ENCODE results near the gene MUSK. TPM values are rescaled to one million over a fixed set of nuclear protein-coding genes. Genes with fewer than 3 reads are reported as not detected.

Gene MUSK
- total RNA-seq, 1 experiment from 2014 or later = not detected

DNA sequence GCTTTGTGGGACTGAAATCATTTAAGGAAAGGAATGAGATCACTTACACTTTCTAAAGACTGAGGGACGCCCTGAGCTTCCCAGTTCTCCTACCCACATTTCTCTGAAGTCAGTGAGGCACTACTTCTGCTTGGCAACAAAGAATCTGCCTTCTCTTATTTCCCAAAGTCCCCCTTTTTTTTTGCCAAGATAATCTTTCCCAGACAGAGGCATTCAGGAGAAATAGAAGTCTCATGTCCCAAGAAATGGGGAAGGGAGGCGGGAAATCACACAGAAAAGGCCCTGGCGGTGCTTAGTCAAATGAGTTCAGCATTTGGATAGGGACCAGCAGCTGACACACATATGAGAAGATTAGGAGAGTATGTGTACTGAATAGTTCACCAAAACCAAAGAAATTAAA is 159.7 kb downstream of the MUSK start:
- Histone ChIP-seq H3K9me2 (replicated peaks; ENCODE audit: low read length) (no peaks in the 10 kb centered on the region), H3K4me1 (ENCODE audit: insufficient read depth, low read length) (0 out of 2 replicates have a peak, but pooled peaks cover 6% of the 10 kb centered on the region), H3K4me2 (ENCODE audit: low read length) (no peak overlapping the region), H3K36me3 (ENCODE audit: low read depth, low read length) (no peaks in the 10 kb centered on the region), H3K27me3 (ENCODE audit: low read length) (no peaks in the 10 kb centered on the region), H3K4me3 (ENCODE audit: low read length) (no peak overlapping the region), H2AFZ (ENCODE audit: low read length) (no peak overlapping the region), H3K9me3 (ENCODE audit: low read length) (no peaks in the 10 kb centered on the region), H3F3A (ENCODE audit: low read length, unreplicated experiment) (no peaks in the 10 kb centered on the region), H3K79me2 (ENCODE audit: low read length) (no peaks in the 10 kb centered on the region), H3K27ac (ENCODE audit: low read length) (no peak overlapping the region), H4K20me1 (ENCODE audit: low read length) (no peaks in the 10 kb centered on the region), H3K9ac (ENCODE audit: low read length) (no peak overlapping the region)
- CTCF ChIA-PET = no interaction called here
- POLR2A ChIA-PET (ENCODE audit: unreplicated experiment) = no interaction called here
- no peak for ATAC-seq
- DNase-seq = no peak
- no TSS peak for BruUV-seq (replicated peaks)
- TF ChIP-seq EZH2phosphoT487 (IDR thresholded peaks at IDR 0.05; ENCODE audit: borderline replicate concordance, low read length) = no peak
- TF ChIP-seq, protein P1, sequence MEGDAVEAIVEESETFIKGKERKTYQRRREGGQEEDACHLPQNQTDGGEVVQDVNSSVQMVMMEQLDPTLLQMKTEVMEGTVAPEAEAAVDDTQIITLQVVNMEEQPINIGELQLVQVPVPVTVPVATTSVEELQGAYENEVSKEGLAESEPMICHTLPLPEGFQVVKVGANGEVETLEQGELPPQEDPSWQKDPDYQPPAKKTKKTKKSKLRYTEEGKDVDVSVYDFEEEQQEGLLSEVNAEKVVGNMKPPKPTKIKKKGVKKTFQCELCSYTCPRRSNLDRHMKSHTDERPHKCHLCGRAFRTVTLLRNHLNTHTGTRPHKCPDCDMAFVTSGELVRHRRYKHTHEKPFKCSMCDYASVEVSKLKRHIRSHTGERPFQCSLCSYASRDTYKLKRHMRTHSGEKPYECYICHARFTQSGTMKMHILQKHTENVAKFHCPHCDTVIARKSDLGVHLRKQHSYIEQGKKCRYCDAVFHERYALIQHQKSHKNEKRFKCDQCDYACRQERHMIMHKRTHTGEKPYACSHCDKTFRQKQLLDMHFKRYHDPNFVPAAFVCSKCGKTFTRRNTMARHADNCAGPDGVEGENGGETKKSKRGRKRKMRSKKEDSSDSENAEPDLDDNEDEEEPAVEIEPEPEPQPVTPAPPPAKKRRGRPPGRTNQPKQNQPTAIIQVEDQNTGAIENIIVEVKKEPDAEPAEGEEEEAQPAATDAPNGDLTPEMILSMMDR (conservative IDR thresholded peaks at IDR 0.05; ENCODE audit: low read depth, low read length) = no peak
- no peak for TF ChIP-seq EZH2 (IDR thresholded peaks at IDR 0.05; ENCODE audit: low read length, unreplicated experiment)
- intact Hi-C loops (cut with micrococcal nuclease) = no loop called here

- Histone ChIP-seq H3K79me2 (ENCODE audit: low read length) (no peaks in the 10 kb centered on the region), H3K27me3 (ENCODE audit: low read length) (no peaks in the 10 kb centered on the region), H3K9me2 (replicated peaks; ENCODE audit: low read length) (no peaks in the 10 kb centered on the region), H4K20me1 (ENCODE audit: low read length) (no peaks in the 10 kb centered on the region), H2AFZ (ENCODE audit: low read length) (no peak overlapping the region), H3K4me2 (ENCODE audit: low read length) (no peak overlapping the region), H3K4me3 (ENCODE audit: low read length) (no peak overlapping the region), H3K9me3 (ENCODE audit: low read length) (no peaks in the 10 kb centered on the region), H3K27ac (ENCODE audit: low read length) (no peak overlapping the region), H3K9ac (ENCODE audit: low read length) (no peak overlapping the region), H3K4me1 (ENCODE audit: insufficient read depth, low read length) (peaks cover 16% of the 10 kb centered on the region), H3F3A (ENCODE audit: low read length, unreplicated experiment) (no peaks in the 10 kb centered on the region), H3K36me3 (ENCODE audit: low read depth, low read length) (no peaks in the 10 kb centered on the region)
- POLR2A ChIA-PET (ENCODE audit: unreplicated experiment) = no interaction called here
- CTCF ChIA-PET = no interaction called here
- DNase-seq (no peak), ATAC-seq (no peak)
- TF ChIP-seq, protein P1 (conservative IDR thresholded peaks at IDR 0.05; ENCODE audit: low read depth, low read length) = no peak
- TF ChIP-seq EZH2phosphoT487 (IDR thresholded peaks at IDR 0.05; ENCODE audit: borderline replicate concordance, low read length) (no peak), EZH2 (IDR thresholded peaks at IDR 0.05; ENCODE audit: low read length, unreplicated experiment) (no peak)
- BruUV-seq (replicated peaks) = no TSS peak
- intact Hi-C loops (cut with micrococcal nuclease) = no loop called here
Observed at GRCh38 chr9:110830495-110830894, 161.9 kb downstream of the MUSK start.

DNA sequence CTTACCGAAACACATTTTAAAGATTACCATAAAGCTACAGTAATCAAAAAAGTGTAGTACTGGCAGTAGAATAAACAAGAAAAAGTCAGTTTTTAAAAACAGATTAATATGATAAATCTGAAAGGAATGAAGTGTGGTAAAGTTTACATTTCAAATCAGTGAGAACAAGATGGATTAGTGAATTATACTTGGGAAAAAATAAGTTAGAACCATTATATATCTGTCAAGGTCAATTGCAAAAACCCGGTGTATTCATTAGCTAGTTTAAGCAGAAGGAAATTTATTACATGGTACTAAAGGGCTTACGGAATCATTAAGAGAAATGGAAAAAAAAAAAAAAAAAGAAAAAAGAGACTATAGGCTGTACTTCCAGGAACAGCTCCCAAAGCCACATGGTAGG is 164.3 kb downstream of the MUSK start:
- Histone ChIP-seq H3K27me3 (ENCODE audit: low read length) (no peaks in the 10 kb centered on the region), H2AFZ (ENCODE audit: low read length) (no peak overlapping the region), H3K4me3 (ENCODE audit: low read length) (no peak overlapping the region), H3K9me2 (replicated peaks; ENCODE audit: low read length) (no peaks in the 10 kb centered on the region), H3K4me2 (ENCODE audit: low read length) (no peak overlapping the region), H3F3A (ENCODE audit: low read length, unreplicated experiment) (no peaks in the 10 kb centered on the region), H3K9ac (ENCODE audit: low read length) (no peak overlapping the region), H3K27ac (ENCODE audit: low read length) (no peak overlapping the region), H3K79me2 (ENCODE audit: low read length) (no peaks in the 10 kb centered on the region), H3K9me3 (ENCODE audit: low read length) (no peaks in the 10 kb centered on the region), H3K4me1 (ENCODE audit: insufficient read depth, low read length) (peaks cover 27% of the 10 kb centered on the region), H3K36me3 (ENCODE audit: low read depth, low read length) (no peaks in the 10 kb centered on the region), H4K20me1 (ENCODE audit: low read length) (no peaks in the 10 kb centered on the region)
- no peak for ATAC-seq
- TF ChIP-seq EZH2 (IDR thresholded peaks at IDR 0.05; ENCODE audit: low read length, unreplicated experiment) (no peak), EZH2phosphoT487 (IDR thresholded peaks at IDR 0.05; ENCODE audit: borderline replicate concordance, low read length) (no peak)
- TF ChIP-seq, protein P1 (conservative IDR thresholded peaks at IDR 0.05; ENCODE audit: low read depth, low read length) = no peak
- no peak for DNase-seq
- no TSS peak for BruUV-seq (replicated peaks)
- ChIA-PET POLR2A (ENCODE audit: unreplicated experiment) (no interaction called here), CTCF (no interaction called here)
- intact Hi-C loops (cut with micrococcal nuclease) = no loop called here

All from PC-3 (cell line).